Measurements from ENCODE around the gene SCFD2. TPM values are rescaled to one million over a fixed set of nuclear protein-coding genes. Genes with fewer than 3 reads are reported as not detected.

Gene SCFD2
- total RNA-seq, 1 donor from 2014 or later, result 25.6 TPM

GRCh38 chr4:52876069-52876468, 489.8 kb downstream of the SCFD2 start:
- DNase-seq, result no peak

GRCh38 chr4:52874948-52875347, 490.9 kb downstream of the SCFD2 start:
- no peak for DNase-seq

DNA sequence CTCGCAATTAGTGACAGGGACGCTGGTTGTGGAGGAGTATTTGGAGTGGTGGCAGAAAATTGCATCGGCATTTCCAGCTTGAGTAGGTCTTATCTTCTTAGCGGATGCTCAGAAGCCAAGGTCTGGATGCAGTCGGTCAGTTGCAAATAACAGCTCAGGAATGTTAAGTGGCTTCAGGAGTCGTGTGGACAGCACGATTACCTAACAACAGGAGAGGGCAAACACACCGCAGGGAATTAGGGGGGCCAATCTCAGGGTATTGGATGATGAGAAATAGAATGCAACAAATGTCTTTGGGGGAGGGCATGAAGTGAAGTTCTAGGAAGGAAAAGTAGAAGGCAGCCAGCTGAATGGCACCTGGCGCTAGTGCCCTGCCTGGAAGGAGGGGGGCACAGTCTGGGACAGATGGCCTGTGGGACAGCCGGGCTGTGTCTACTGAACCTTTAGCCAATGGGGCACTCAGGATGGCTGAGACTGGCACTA, 492.0 kb downstream of the SCFD2 start:
- DNase-seq, result no peak

DNA sequence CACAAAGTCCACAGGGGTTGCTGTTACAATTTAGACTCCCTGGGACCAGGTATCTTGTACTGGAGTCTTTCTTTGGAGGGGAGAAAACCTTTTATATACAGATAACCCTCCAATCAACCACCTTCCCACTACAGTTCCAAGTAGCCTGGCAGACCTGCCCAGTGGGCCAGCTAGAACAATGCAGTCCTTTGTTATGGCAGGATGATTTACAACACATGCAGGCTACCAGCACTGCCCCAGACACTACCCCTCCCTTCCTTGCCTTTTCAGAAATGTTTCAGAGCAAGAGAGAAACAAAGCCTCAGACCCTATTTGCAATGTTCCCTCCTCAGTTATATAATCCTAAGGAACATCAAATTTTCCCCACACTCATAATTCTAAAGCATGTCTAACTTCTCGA, 492.7 kb downstream of the SCFD2 start:
- DNase-seq, result no peak

- no peak for DNase-seq
These were observed 495.6 kb downstream of the SCFD2 start for GRCh38 chr4:52870225-52870624.

DNA sequence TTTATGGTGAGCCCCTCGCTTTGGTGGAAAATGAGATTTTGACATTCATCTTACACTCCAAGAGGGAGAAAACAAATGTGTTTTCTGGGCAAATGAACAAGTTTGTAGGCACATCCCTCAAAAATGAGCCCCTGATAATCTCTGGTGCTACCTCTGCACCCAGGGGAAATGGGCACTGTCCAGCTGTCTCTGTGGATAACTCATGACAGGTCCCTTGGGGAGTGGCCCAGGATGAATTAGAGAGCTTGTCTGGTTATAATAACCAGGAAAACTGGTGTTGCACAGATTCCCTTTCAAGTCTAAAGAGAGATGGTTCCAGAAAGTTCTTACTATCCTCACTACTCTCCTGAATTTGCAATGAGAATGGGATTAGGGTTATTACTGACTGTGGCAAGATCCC, 496.2 kb downstream of the SCFD2 start:
- no peak for DNase-seq

GRCh38 chr4:52869196-52869595, 496.7 kb downstream of the SCFD2 start:
- DNase-seq, result peak; percentile 31

DNA sequence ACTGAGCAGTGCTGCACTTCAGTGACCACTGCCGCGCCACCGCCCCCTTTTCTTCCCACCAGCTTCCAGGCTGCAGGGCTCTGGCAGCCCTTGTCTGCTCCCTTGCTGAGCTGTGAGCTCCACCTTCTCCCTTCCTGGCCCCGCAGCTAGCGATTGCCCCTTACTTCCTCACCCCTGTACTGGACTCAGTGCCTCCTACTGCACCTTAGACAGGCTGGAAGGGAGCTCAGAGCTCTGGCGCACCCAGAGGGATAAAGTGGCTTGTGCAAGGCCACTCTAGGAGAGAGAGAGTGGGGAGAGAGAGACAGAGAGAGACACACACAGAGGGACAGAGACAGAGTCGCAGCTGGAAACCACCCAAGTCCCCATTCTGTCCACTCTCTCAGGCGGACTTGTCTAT, 497.7 kb downstream of the SCFD2 start:
- no peak for DNase-seq

GRCh38 chr4:52867163-52867562, 498.7 kb downstream of the SCFD2 start:
- no peak for DNase-seq

DNA sequence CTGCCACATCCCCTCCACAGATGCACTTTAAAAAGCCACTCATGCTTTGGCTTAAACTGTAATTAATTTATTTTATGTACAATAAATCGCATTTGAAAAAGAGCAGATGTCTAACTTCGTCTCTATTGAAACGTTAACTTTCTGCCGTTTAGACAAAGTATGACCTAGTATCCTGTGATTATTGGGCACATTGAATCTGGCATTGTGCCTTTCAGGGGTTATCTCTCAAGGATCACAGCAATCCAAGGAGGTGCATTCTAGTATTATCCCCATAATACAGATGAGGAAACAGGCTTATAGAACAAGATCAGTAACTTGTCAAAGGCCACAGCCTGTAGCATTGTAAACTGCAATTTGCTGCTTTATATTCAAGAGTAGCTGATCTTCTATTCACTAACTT, 499.1 kb downstream of the SCFD2 start:
- no peak for DNase-seq

DNA sequence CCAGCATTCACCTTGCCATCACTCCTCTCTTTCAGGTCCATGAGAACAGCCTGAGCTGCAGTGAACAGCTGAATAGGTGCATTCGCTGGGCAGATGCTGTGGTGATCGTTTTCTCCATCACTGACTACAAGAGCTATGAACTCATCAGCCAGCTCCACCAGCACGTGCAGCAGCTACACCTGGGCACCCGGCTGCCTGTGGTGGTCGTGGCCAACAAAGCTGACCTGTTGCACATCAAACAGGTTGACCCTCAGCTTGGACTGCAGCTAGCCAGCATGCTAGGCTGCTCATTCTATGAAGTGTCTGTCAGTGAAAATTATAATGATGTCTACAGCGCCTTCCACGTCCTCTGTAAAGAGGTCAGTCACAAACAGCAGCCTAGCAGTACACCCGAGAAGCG, 500.6 kb downstream of the SCFD2 start:
- no peak for DNase-seq

DNA sequence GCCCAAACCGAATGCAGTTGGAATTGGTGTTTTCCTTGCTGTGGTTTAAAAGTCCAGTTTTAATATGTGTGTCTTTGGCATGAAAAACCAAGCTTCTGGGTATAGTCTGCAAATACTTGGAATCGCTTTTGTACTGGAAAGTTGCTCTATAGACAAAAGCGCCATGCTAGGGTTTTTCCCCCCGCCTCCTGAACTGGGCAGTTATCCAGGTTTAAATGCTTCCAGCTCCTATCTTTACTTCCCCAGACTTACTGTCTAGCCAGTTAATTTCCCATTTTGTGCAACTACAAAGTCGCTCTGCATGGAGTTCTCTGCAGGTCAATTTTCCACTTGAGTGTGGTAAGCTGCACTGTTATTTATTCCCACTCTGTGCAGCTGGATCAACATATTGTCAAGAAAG, 501.1 kb downstream of the SCFD2 start:
- no peak for DNase-seq

DNA sequence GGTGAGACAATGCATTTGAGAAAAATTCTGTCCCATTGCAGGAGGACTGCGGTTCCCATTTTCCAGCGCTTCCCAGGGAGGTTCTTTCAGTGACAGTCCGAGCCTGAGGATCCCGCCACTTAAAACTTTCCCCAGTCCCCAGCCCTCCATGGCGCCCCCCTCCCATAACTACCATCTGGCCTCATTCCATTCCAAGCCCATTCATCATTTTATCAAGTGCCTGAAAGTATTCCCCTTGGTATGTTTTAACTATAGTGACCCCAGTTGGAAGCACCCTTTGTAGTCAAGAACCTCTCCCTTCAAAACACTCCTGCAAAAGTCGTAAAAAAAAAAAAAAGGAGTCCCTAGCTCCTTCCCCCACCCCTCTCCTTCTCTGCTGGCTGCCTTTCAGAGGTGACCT, 502.5 kb downstream of the SCFD2 start:
- no peak for DNase-seq

GRCh38 chr4:52862639-52863161, 503.2 kb downstream of the SCFD2 start:
- no peak for DNase-seq

DNA sequence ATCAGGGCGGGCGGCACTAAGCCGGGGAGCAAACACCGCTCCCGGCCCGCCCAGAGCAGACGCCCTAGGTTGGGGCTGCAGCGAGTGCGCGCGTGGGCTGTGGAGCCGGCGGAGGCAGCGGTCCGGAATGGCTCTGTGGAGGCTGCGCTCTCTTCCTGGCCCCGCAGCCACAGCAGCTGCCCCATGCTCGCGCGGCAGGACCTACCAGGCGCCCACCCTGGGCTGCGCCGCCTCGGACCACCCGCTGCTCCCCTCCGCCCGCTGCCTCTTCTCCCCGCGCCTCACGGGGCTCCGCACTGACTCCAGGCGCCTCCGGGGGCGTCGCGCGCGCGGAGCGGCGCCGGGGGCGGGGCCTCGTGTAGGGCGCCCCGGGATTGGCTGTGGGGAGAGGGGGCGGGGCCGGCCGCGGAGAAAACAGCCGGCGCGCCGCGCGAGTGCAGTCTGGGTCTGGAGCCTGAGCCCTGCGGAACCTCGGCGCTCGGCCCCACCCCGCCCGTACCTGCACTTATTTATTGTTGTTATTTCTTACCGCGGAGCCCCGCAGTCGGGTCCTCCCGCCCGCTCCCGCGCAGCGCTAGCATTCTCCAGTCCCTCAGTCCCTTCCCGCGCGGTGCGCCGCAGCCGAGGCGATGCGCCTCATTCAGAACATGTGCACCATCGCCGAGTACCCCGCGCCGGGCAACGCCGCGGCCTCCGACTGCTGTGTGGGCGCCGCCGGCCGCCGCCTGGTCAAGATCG, 503.8 kb downstream of the SCFD2 start, which contains the start of gene RASL11B:
RASL11B (plus strand) TSS at position 439 of the 738 bp plus-strand sequence; CDS start at position 630, 191 bp downstream.
- DNase-seq, result peak; percentile 82

DNA sequence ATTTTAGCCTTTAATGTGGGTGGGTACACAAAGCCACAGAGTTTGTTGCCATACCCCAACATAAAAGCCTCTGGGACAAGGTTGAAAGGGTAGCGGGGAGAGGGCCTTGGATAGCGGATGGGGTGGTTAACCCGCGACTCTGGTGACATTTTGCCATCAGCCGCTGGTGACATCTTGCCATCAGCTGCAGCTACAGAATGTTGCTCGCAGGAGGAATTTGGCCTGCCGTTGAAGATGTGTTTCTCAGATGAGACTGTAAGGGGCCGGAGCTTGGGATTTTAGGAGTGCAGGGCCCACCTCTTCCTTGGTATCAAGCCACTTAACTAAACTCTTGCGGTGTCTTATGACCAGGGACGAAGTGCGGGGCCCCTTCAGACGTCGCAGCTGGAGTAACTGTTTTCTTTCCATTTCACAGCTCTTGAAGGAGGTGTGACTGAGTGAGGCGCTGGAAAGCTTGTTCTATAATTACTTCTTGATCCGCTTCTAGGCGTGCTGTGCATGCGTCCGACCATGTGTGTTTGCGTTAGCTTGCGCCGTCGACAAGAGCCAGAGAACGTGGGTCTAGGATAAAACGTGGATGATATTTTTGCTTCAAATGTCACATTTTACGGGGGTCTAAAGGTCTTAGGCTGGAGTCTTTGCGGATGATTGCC, 504.6 kb downstream of the SCFD2 start:
- no peak for DNase-seq

- no peak for DNase-seq
These were observed 505.5 kb downstream of the SCFD2 start for GRCh38 chr4:52860361-52860760.

- no peak for DNase-seq
These were observed 509.1 kb downstream of the SCFD2 start for GRCh38 chr4:52856801-52857200.

GRCh38 chr4:52853351-52853750, 512.5 kb downstream of the SCFD2 start:
- no peak for DNase-seq

GRCh38 chr4:52852711-52853110, 513.1 kb downstream of the SCFD2 start:
- no peak for DNase-seq

- DNase-seq, result no peak
These were observed 513.8 kb downstream of the SCFD2 start for GRCh38 chr4:52852041-52852440.

- DNase-seq, result no peak
These were observed 515.3 kb downstream of the SCFD2 start for GRCh38 chr4:52850406-52851124.

- no peak for DNase-seq
These were observed 517.6 kb downstream of the SCFD2 start for GRCh38 chr4:52848254-52848653.

Measured in occipital lobe (tissue), 2 donors.